Measurements from ENCODE around the gene LRRTM4.

Gene LRRTM4

GRCh38 chr2:77521931-77522470 lies at the start of gene LRRTM4:
Gene LRRTM4, minus strand, starts transcription at chr2:77522376.
- DNase-seq: no peak

GRCh38 chr2:77571545-77571944 lies 49.4 kb upstream of the LRRTM4 start:
- DNase-seq: no peak

- no peak for DNase-seq
Measured at GRCh38 chr2:77567723-77568122, 45.5 kb upstream of the LRRTM4 start.

GRCh38 chr2:77566582-77566981 lies 44.4 kb upstream of the LRRTM4 start:
- DNase-seq: no peak

GRCh38 chr2:77566131-77566530 lies 44.0 kb upstream of the LRRTM4 start:
- no peak for DNase-seq

- no peak for DNase-seq
Measured at GRCh38 chr2:77552956-77553355, 30.8 kb upstream of the LRRTM4 start.

- DNase-seq: no peak
Measured at GRCh38 chr2:77538031-77538430, 15.9 kb upstream of the LRRTM4 start.

GRCh38 chr2:77522888-77523287 lies 712 bp upstream of the LRRTM4 start:
- no peak for DNase-seq

- no peak for DNase-seq
Measured at GRCh38 chr2:77521548-77521891, 656 bp downstream of the LRRTM4 start.

GRCh38 chr2:77520641-77521547 lies 1.3 kb downstream of the LRRTM4 start:
- no peak for DNase-seq

- no peak for DNase-seq
Measured at GRCh38 chr2:77519888-77520506, 2.2 kb downstream of the LRRTM4 start.

GRCh38 chr2:77519164-77519887 lies 2.9 kb downstream of the LRRTM4 start:
- no peak for DNase-seq

- no peak for DNase-seq
Measured at GRCh38 chr2:77518311-77518710, 3.9 kb downstream of the LRRTM4 start.

- DNase-seq: no peak
Measured at GRCh38 chr2:77513191-77513590, 9.0 kb downstream of the LRRTM4 start.

- no peak for DNase-seq
Measured at GRCh38 chr2:77512507-77512906, 9.7 kb downstream of the LRRTM4 start.

- no peak for DNase-seq
Measured at GRCh38 chr2:77508511-77508910, 13.7 kb downstream of the LRRTM4 start.

GRCh38 chr2:77507657-77508056 lies 14.5 kb downstream of the LRRTM4 start:
- DNase-seq: no peak

- DNase-seq: no peak
Measured at GRCh38 chr2:77488141-77488540, 34.0 kb downstream of the LRRTM4 start.

- no peak for DNase-seq
Measured at GRCh38 chr2:77487074-77487803, 34.9 kb downstream of the LRRTM4 start.

- no peak for DNase-seq
Measured at GRCh38 chr2:77484026-77484425, 38.1 kb downstream of the LRRTM4 start.

- no peak for DNase-seq
Measured at GRCh38 chr2:77479895-77480294, 42.3 kb downstream of the LRRTM4 start.

- no peak for DNase-seq
Measured at GRCh38 chr2:77479395-77479794, 42.8 kb downstream of the LRRTM4 start.

GRCh38 chr2:77470096-77470495 lies 52.1 kb downstream of the LRRTM4 start:
- no peak for DNase-seq
